MM.1S (cell line): ENCODE measurements around the gene CENPM.
"Not testable (repeated sequence)": the region's sequence is repeated elsewhere in the genome, so short reads cannot be mapped to it uniquely, and the experiment has no call there.

Source experiments
- DNase-seq: peaks from one replicate; pipeline ENCODE4 v3.0.0-alpha.2; 2015
- H2AFZ ChIP-seq: fragments of 300-600 bp; sonication (generic); 2 replicates; pipeline ENCODE4 v1.6.0; 2016; ENCODE audit warnings: antibody characterized with exemption, low read length
- H3F3A ChIP-seq: fragments of 300-600 bp; sonication (generic); 2 replicates; pipeline ENCODE4 v1.6.1; 2016; ENCODE audit warnings: mild to moderate bottlenecking, antibody characterized with exemption, low read length, moderate library complexity, mixed read lengths; ENCODE audit not compliant: insufficient read depth
- H3K27ac ChIP-seq: fragments of 300-600 bp; sonication (generic); 2 replicates; pipeline ENCODE4 v1.5.1; 2016; ENCODE audit warnings: mild to moderate bottlenecking, low read length
- H3K27me3 ChIP-seq: fragments of 300-600 bp; sonication (generic); replicated peaks from 2 replicates; pipeline ENCODE4 v1.6.0; 2016; ENCODE audit warnings: low read length; ENCODE audit not compliant: insufficient read depth
- H3K36me3 ChIP-seq: fragments of 300-600 bp; sonication (generic); replicated peaks from 2 replicates; pipeline ENCODE4 v1.6.1; 2016; ENCODE audit warnings: mild to moderate bottlenecking, low read length, mixed read lengths; ENCODE audit not compliant: insufficient read depth
- H3K4me1 ChIP-seq: fragments of 300-600 bp; sonication (generic); 2 replicates; pipeline ENCODE4 v1.6.1; 2016; ENCODE audit warnings: low read length, mixed read lengths
- H3K4me2 ChIP-seq: fragments of 300-600 bp; sonication (generic); 2 replicates; pipeline ENCODE4 v1.6.0; 2016; ENCODE audit warnings: low read depth, low read length
- H3K4me3 ChIP-seq: fragments of 300-600 bp; sonication (generic); 2 replicates; pipeline ENCODE4 v1.5.1; 2016; ENCODE audit warnings: low read length, mixed read lengths
- H3K79me2 ChIP-seq: fragments of 300-600 bp; sonication (generic); 2 replicates; pipeline ENCODE4 v1.6.1; 2016; ENCODE audit warnings: mixed run types, low read length, mixed read lengths
- H3K9ac ChIP-seq: fragments of 300-600 bp; sonication (generic); 2 replicates; pipeline ENCODE4 v1.6.1; 2016; ENCODE audit warnings: low read length, mixed read lengths
- H3K9me2 ChIP-seq: fragments of 300-600 bp; sonication (generic); replicated peaks from 2 replicates; pipeline ENCODE4 v1.6.1; 2016; ENCODE audit warnings: mild to moderate bottlenecking, low read length, mixed read lengths; ENCODE audit not compliant: insufficient read depth
- H3K9me3 ChIP-seq: fragments of 300-600 bp; sonication (generic); replicated peaks from 2 replicates; pipeline ENCODE4 v1.6.1; 2016; ENCODE audit warnings: mild to moderate bottlenecking, low read length, mixed read lengths; ENCODE audit not compliant: insufficient read depth
- H4K20me1 ChIP-seq: fragments of 300-600 bp; sonication (generic); 2 replicates; pipeline ENCODE4 v1.6.1; 2016; ENCODE audit warnings: mild to moderate bottlenecking, low read length, moderate library complexity, mixed read lengths; ENCODE audit not compliant: insufficient read depth
- EZH2 ChIP-seq: fragments of 300-600 bp; sonication (generic); optimal IDR thresholded peaks from 2 replicates; pipeline ENCODE3; 2017; ENCODE audit warnings: low read depth, mild to moderate bottlenecking, antibody characterized with exemption, low read length, mixed read lengths
- EZH2phosphoT487 ChIP-seq: fragments of 300-600 bp; sonication (generic); IDR thresholded peaks from 2 replicates; pipeline ENCODE4 v1.6.1; 2018; ENCODE audit warnings: antibody characterized with exemption, low read length
- TF ChIP-seq, protein P1 (sequence below): fragments of 300-600 bp; sonication (generic); IDR thresholded peaks from 2 replicates; pipeline ENCODE4 v1.5.1; 2016; ENCODE audit warnings: antibody characterized with exemption, low read length, mixed read lengths

CENPM gene

DNA sequence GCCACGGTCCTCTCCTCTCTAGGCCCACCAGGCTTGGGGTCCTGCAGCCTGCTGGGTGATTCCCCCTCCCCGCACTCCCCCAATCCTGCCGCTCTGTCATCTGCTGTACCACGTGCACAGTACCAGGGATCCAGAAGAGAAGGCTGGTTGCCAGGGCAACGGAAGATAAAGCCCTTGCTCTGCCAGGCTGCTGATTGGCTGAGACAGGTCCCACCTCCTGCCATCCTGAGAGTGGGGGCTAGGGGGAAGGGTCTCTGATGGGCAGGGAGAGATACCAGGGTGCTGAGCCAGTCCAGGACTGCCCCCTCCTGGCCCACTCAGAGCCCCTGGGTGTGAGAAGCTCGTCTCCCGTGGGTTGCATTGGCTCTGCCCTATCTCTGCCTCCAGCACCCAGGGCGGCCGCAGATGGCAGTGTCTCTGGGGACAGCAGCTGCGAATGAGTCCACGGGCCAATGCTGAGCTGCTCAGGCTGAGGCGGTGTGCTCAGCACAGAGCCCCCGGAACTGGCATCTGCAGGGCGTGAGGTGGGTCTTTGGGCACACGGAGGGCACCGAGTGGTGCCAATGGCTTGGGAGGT, 5.0 kb upstream of the CENPM start, which contains the start of gene SMIM45:
Gene SMIM45 (plus strand): TSS at position 253 of the 577 bp plus-strand sequence.
- Histone ChIP-seq H3K9me2 (no peaks in the 10 kb centered on the region), H3K4me2 (no peak within 1 kb of the TSS), H3F3A (no peaks in the 10 kb centered on the region), H3K9me3 (no peaks in the 10 kb centered on the region), H2AFZ (no peak within 1 kb of the TSS), H3K27me3 (no peaks in the 10 kb centered on the region), H3K4me1 (no peaks in the 10 kb centered on the region), H3K4me3 (no peak within 1 kb of the TSS), H3K79me2 (no peaks in the 10 kb centered on the region), H3K27ac (no peak within 1 kb of the TSS), H4K20me1 (no peaks in the 10 kb centered on the region), H3K9ac (no peak within 1 kb of the TSS), H3K36me3 (no peaks in the 10 kb centered on the region)
- no peak for DNase-seq
- TF ChIP-seq EZH2phosphoT487 (no peak), EZH2 (no peak)
- TF ChIP-seq, protein P1, sequence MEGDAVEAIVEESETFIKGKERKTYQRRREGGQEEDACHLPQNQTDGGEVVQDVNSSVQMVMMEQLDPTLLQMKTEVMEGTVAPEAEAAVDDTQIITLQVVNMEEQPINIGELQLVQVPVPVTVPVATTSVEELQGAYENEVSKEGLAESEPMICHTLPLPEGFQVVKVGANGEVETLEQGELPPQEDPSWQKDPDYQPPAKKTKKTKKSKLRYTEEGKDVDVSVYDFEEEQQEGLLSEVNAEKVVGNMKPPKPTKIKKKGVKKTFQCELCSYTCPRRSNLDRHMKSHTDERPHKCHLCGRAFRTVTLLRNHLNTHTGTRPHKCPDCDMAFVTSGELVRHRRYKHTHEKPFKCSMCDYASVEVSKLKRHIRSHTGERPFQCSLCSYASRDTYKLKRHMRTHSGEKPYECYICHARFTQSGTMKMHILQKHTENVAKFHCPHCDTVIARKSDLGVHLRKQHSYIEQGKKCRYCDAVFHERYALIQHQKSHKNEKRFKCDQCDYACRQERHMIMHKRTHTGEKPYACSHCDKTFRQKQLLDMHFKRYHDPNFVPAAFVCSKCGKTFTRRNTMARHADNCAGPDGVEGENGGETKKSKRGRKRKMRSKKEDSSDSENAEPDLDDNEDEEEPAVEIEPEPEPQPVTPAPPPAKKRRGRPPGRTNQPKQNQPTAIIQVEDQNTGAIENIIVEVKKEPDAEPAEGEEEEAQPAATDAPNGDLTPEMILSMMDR, result no peak

- Histone ChIP-seq H3K9ac (no peak overlapping the region), H2AFZ (no peak overlapping the region), H3K4me3 (no peak overlapping the region), H4K20me1 (no peaks in the 10 kb centered on the region), H3K9me2 (no peaks in the 10 kb centered on the region), H3K79me2 (peaks cover 22% of the 10 kb centered on the region), H3K9me3 (no peaks in the 10 kb centered on the region), H3K27me3 (no peaks in the 10 kb centered on the region), H3F3A (peaks cover 3% of the 10 kb centered on the region; the same call in 1 of the 2 replicates), H3K4me2 (no peak overlapping the region), H3K4me1 (peaks cover 6% of the 10 kb centered on the region; the same call in 1 of the 2 replicates), H3K36me3 (peaks cover 3% of the 10 kb centered on the region; the same call in 1 of the 2 replicates), H3K27ac (no peak overlapping the region)
- no peak for TF ChIP-seq EZH2phosphoT487
- TF ChIP-seq EZH2, result no peak
- TF ChIP-seq, protein P1, result no peak
- DNase-seq, result no peak
Observed at GRCh38 chr22:41949297-41949965, 2.5 kb upstream of the CENPM start.

GRCh38 chr22:41948928-41949296, 2.0 kb upstream of the CENPM start:
- H2AFZ ChIP-seq, DNase-seq, H3K27me3 ChIP-seq, H3K9ac ChIP-seq, H3K27ac ChIP-seq, H3K4me2 ChIP-seq, H3K4me1 ChIP-seq, H3K36me3 ChIP-seq, H3K4me3 ChIP-seq, H3K9me3 ChIP-seq, H4K20me1 ChIP-seq, H3K9me2 ChIP-seq, H3F3A ChIP-seq: not testable (repeated sequence)
- peaks cover 26% of the 10 kb centered on the region for H3K79me2 ChIP-seq

- H3K36me3 ChIP-seq, result peaks cover 5% of the 10 kb centered on the region; the same call in 1 of the 2 replicates
- H3F3A ChIP-seq, result peaks cover 4% of the 10 kb centered on the region
- no peaks in the 10 kb centered on the region for H3K9me2 ChIP-seq
- DNase-seq, result no peak
- TF ChIP-seq EZH2phosphoT487 (no peak), EZH2 (no peak)
- TF ChIP-seq, protein P1, result no peak
- H3K27me3 ChIP-seq, result no peaks in the 10 kb centered on the region
- no peak overlapping the region for H3K4me2 ChIP-seq
- no peaks in the 10 kb centered on the region for H3K9me3 ChIP-seq
- no peak overlapping the region for H3K4me3 ChIP-seq
- no peaks in the 10 kb centered on the region for H4K20me1 ChIP-seq
- peaks cover 8% of the 10 kb centered on the region; the same call in 1 of the 2 replicates for H3K4me1 ChIP-seq
- peaks cover 34% of the 10 kb centered on the region for H3K79me2 ChIP-seq
- no peak overlapping the region for H3K9ac ChIP-seq
- H3K27ac ChIP-seq, result no peak overlapping the region
- H2AFZ ChIP-seq, result no peak overlapping the region
Observed at GRCh38 chr22:41948142-41948541, 1.2 kb upstream of the CENPM start.
